NCI-H1092 treated with DMSO at 0.1 percent for 48 hours (cell line): ENCODE results near the gene ANTXR2.
"Not testable (repeated sequence)": the region's sequence is repeated elsewhere in the genome, so short reads cannot be mapped to it uniquely, and the experiment has no call there.

Source experiments
- DNase-seq: peaks from one replicate; lab custom pipeline; 2025; lab: John Stamatoyannopoulos, UW

Gene ANTXR2

GRCh38 chr4:79913581-79913980 is 159.4 kb downstream of the ANTXR2 start:
- DNase-seq, result no peak

DNA sequence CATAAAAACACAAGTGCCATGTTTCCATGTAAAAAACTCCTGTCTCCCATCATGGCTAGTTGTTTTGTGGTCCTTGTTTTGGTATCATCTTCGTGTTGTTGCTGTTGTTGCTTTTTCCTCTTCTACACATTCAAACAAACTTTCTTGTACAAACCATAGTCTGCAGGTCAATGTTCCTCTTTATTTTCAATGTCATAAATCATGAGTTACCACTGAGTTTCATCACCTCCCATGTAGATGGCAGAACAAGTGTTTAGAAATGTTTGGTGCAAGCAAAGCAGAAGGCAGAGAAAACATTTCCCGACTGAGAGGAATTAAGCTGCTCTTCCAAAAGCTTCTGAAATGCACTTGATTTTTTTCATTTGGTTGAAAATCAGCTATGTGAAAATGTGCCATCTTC is 166.0 kb downstream of the ANTXR2 start:
- no peak for DNase-seq

- no peak for DNase-seq
Observed at GRCh38 chr4:79906303-79906702, 166.7 kb downstream of the ANTXR2 start.

GRCh38 chr4:79905212-79905611 is 167.8 kb downstream of the ANTXR2 start:
- DNase-seq, result no peak

GRCh38 chr4:79904331-79904730 is 168.7 kb downstream of the ANTXR2 start:
- DNase-seq, result no peak

DNA sequence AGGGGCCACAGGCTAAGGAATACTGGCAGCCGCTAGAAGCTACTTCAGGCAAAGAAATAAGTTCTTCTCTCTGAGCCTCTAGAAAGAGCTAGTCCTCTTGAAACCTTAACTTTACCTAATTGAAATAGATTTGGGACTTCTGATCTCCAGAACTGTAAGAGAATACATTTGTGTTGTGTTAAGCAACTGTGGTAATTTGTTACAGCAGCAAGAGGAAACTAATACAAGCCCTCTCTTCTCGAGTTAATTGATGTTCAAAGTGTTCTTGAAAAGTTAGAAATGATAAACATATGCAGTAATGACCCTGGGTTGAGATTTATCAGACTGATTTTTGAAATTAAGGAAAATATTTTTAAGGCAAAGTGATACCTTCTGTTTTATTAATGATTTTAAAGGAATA is 172.8 kb downstream of the ANTXR2 start:
- no peak for DNase-seq

DNA sequence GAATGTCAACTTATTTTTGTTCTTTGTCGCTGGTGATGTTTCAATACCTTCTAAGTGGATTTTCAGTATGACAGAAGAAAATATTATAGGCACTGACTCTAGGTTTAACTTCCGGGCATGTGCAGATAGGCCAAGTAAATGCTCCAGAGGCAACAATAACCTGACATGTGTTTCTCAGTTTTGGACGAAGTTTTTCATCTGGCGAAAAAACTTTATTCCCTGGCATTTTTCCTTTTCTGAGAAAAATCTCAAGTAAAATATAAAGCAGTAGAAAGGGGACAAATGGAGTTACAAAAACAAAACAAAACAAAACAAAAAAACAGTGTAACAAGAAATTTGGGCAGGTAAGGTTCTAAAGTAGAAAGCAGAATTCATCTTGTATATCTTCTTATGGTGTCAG is 173.5 kb downstream of the ANTXR2 start:
- DNase-seq, result no peak

- no peak for DNase-seq
Observed at GRCh38 chr4:79898055-79898454, 175.0 kb downstream of the ANTXR2 start.

- no peak for DNase-seq
Observed at GRCh38 chr4:79897174-79897573, 175.9 kb downstream of the ANTXR2 start.

DNA sequence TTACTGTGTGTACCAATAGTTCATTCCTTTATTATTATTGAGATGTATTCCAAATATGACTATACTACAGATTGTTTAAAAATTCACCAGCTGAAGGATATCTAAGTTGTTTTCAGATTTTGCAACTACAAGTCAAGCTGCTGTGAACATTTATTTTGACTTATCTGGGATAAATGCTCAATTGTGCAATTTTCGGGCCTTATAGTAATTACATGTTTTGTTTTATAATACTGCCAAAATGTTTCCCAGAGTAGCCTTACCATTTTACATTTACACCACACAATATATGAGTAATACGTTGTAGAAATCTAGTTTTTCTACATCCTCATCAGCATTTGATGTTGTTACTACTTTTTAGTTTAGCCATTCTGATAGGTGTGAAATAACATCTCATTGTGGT is 179.6 kb downstream of the ANTXR2 start:
- no peak for DNase-seq

DNA sequence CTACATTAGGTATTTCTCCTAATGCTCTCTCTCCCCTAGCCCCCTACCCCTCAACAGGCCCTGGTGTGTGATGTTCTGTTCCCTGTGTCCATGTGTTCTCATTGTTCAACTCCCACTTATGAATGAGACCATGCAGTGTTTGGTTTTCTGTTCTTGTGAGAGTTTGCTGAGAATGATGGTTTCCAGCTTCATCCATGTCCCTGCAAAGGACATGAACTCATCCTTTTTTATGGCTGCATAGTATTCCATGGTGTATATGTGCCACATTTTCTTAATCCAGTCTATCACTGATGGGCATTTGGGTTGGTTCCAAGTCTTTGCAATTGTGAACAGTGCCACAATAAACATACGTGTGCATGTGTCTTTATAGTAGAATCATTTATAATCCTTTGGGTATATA is 184.0 kb downstream of the ANTXR2 start:
- DNase-seq, result not testable (repeated sequence)

DNA sequence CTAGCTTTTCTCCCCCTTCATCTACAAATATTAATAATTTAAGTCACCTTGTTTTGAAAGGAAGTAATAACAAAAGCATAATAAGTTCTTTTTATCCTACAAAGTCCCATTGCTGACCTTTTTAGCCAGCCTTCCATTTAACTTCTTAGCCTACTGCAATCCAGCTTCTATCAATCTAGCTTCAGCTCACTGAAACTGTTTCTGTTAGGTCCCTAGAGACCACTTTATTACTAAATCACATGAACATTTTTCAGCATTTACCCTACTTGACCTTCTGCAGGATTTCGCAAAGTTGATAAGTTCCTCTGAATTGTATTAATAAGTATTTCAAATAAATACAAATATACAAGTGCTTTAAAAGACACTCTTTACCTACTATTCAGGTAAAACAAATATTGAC is 186.5 kb downstream of the ANTXR2 start:
- DNase-seq, result no peak

GRCh38 chr4:79886021-79886420 is 187.0 kb downstream of the ANTXR2 start:
- DNase-seq, result no peak

DNA sequence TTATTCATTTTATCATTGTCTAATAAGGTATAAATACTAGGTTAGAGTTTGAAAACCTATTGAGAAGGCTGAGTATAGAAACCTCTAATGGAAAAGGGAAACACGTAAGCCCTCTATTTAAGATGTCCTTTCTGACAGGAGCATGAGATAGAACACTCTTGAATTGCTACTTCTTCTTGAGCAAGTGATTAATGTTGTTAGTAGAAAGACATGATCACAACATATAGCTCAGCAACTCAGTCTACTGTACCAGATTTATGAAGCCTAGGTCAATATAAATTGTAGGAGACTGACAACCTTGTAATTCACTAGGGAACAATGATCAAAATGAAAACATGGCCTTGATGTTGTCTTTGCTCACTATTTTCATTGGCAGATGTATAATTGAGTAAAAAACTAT is 189.7 kb downstream of the ANTXR2 start:
- no peak for DNase-seq

DNA sequence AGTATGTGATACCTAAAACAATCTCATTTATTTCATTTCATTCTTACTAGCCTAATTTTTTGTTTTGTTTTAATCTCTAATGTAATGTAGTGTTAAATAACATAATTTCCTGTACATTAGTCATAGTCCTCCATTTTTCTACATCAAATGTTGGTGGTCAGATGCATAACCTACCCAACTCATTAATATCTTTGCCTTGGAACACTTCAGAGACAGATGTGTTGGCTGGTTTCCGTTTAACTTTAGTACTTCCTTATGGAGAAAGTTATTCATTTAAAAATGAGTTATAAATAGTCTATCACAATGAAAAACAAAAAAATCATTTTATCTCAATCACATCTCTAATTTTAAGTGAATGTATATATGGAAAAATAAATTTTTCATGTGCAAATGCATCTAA is 190.2 kb downstream of the ANTXR2 start:
- DNase-seq, result no peak

GRCh38 chr4:79881407-79881806 is 191.6 kb downstream of the ANTXR2 start:
- no peak for DNase-seq

DNA sequence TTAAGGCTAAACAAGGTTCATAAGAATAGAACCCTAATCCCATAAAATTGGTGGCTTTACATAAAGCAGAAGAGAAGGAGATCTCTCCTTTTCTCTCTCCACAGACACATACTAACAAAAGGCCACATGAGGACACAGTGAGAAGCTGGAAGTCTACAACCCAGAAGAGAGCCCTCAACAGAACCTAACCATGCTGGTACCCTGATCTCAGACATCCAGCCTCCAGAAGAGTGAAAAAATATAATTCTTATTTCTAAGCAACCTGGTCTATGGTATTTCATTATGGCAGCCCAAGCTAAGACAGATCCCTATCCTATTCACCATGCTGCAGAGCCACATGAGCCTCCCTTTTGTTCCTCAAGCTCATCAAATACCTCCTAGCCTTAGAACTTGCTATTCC is 195.5 kb downstream of the ANTXR2 start:
- no peak for DNase-seq

- no peak for DNase-seq
Observed at GRCh38 chr4:79875344-79875899, 197.6 kb downstream of the ANTXR2 start.

- DNase-seq, result no peak
Observed at GRCh38 chr4:79874197-79874596, 198.8 kb downstream of the ANTXR2 start.

- no peak for DNase-seq
Observed at GRCh38 chr4:79872738-79873137, 200.3 kb downstream of the ANTXR2 start.

- no peak for DNase-seq
Observed at GRCh38 chr4:79871961-79872360, 201.1 kb downstream of the ANTXR2 start.

- no peak for DNase-seq
Observed at GRCh38 chr4:79869597-79870237, 203.3 kb downstream of the ANTXR2 start.

GRCh38 chr4:79865201-79865597 is 207.8 kb downstream of the ANTXR2 start:
- DNase-seq, result no peak

DNA sequence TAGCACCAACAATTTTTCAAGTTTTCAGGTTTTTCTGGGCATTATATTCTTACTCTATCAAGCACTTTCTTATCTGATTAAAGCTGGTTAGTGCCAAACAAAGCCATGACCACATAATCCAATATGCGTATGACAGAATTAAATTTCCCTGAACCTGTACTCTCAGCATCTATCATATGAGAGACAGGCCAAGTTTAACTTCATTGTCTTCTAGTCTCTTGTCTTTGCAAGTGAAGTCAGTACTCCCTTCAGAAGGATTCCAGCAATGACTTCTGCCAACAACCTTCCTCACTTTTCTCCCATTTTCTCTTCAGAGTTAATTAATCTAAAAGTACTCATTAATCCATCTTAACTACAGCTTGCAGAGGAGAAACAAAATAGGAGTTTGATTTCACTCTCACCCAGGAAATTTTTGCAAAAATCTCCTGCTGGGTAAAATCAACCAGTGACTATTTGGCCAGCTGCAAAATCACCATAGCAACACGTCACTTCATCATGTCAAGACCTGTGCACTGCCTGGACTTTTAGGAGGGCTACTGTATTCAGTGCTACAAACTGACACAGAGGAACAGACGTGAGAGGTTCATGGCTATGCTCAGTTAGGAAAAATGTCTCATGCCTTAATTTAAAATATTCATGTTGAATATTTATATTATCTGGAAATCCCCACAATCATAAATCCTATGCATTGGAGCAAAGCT is 208.4 kb downstream of the ANTXR2 start:
- peak; percentile 80 for DNase-seq
